Esophagus muscularis mucosa (tissue), 4 donors: ENCODE measurements around the gene PNN. TPM values are rescaled to one million over a fixed set of nuclear protein-coding genes. Genes with fewer than 3 reads are reported as not detected.

Experiments
- DNase-seq: peaks from one replicate; pipeline ENCODE4 v3.0.0-alpha.2; 2017; ENCODE audit errors: extremely low spot score
- H3K27ac ChIP-seq, 4 donors: fragments of 200-600 bp; sonication (generic); replicated peaks in 1 of 4; 1 replicate in 3 of 4; 2 replicates in 1 of 4; pipeline ENCODE4 v1.5.1; 2016 to 2019; ENCODE audit warnings: mild to moderate bottlenecking in 1 of 4
- H3K27me3 ChIP-seq, 4 donors: fragments of 200-600 bp; sonication (generic); one replicate each; pipeline versions ENCODE4 v1.5.1 to v1.6.0; 2016 to 2019
- H3K36me3 ChIP-seq, 4 donors: fragments of 200-600 bp; sonication (generic); one replicate each; pipeline ENCODE4 v1.5.1; 2016 to 2019
- H3K4me1 ChIP-seq, 4 donors: fragments of 200-600 bp; sonication (generic); one replicate each; pipeline ENCODE4 v1.5.1; 2016 to 2019
- H3K4me3 ChIP-seq, 4 donors: fragments of 200-600 bp; sonication (generic); 1 replicate in 2 of 4; 2 replicates in 2 of 4; pipeline ENCODE4 v1.5.1; 2016 to 2019; ENCODE audit warnings: mild to moderate bottlenecking in 4 of 4, moderate library complexity in 1 of 4
- H3K9me3 ChIP-seq, 4 donors: fragments of 200-600 bp; sonication (generic); 1 replicate in 3 of 4; 2 replicates in 1 of 4; pipeline ENCODE4 v1.5.1; 2016 to 2019
- CTCF ChIP-seq, 3 experiments: fragments of 200-600 bp in 2 of 3; fragments of 450-650 bp in 1 of 3; sonication (generic) in 2 of 3; IDR thresholded peaks; one replicate each; pipeline ENCODE4 v1.5.1; 2017 to 2019; ENCODE audit warnings: antibody characterized with exemption in 3 of 3, mild to moderate bottlenecking in 2 of 3, moderate library complexity in 1 of 3
- EP300 ChIP-seq: sonication (generic); formaldehyde crosslinking; IDR thresholded peaks from one replicate; pipeline ENCODE4 v1.6.1; 2017; ENCODE audit warnings: antibody characterized with exemption
- POLR2A ChIP-seq: fragments of 450-650 bp; IDR thresholded peaks from one replicate; pipeline ENCODE4 v1.6.1; 2017; ENCODE audit warnings: antibody characterized with exemption, moderate library complexity, mild to moderate bottlenecking, low read depth
- POLR2AphosphoS5 ChIP-seq, 2 donors: sonication (generic); formaldehyde crosslinking; IDR thresholded peaks; one replicate each; pipeline ENCODE4 v1.6.1; 2017; ENCODE audit warnings: antibody characterized with exemption in 2 of 2
- WGBS: methylation state at CpG from one replicate; pipeline ENCODE4 v1.1.5; 2018; 5-methylcytosine and 5-hydroxymethylcytosine counted together
- intact Hi-C: fragments of 100-400 bp; cut with DNase I; formaldehyde crosslinking; loops from one replicate; pipeline ENCODE4 v1.15.1; 2023
- total RNA-seq, 4 donors: library from RNA; depleted of rRNA; stranded (reverse); fragments of >200 nt; gene quantifications; one replicate each; pipeline versions ENCODE4 v1.1.0 to v1.2.1, GENCODE V29; 2016

The PNN gene
- total RNA-seq, 4 donors from 2014 or later: 21.0 to 32.8 (median 21.6) TPM

- H3K4me3 ChIP-seq: no peak overlapping the region
- no peaks in the 10 kb centered on the region for H3K27me3 ChIP-seq
- H3K36me3 ChIP-seq: no peaks in the 10 kb centered on the region
- no peak overlapping the region for H3K27ac ChIP-seq
- no peaks in the 10 kb centered on the region for H3K4me1 ChIP-seq
- DNase-seq: no peak
- no peak for TF ChIP-seq POLR2AphosphoS5 (IDR thresholded peaks at IDR 0.05)
- no peak for TF ChIP-seq CTCF (IDR thresholded peaks at IDR 0.05)
- no peak for TF ChIP-seq POLR2A
- TF ChIP-seq EP300: no peak
- no peaks in the 10 kb centered on the region for H3K9me3 ChIP-seq
- WGBS: 81% methylated on average over 15 of the region's 15 CpGs
- intact Hi-C loops: no loop called here
These were observed 36.2 kb downstream of the PNN start for GRCh38 chr14:39211109-39211741.

GRCh38 chr14:39212034-39212433 lies 37.0 kb downstream of the PNN start:
- H3K4me3 ChIP-seq: no peak overlapping the region
- DNase-seq: no peak
- intact Hi-C loops: no loop called here
- no peak for TF ChIP-seq CTCF (IDR thresholded peaks at IDR 0.05)
- TF ChIP-seq POLR2A: no peak
- no peak for TF ChIP-seq POLR2AphosphoS5 (IDR thresholded peaks at IDR 0.05)
- TF ChIP-seq EP300: no peak
- no peaks in the 10 kb centered on the region for H3K9me3 ChIP-seq
- WGBS: 79% methylated on average over 2 of the region's 3 CpGs
- no peaks in the 10 kb centered on the region for H3K4me1 ChIP-seq
- no peaks in the 10 kb centered on the region for H3K27me3 ChIP-seq
- H3K36me3 ChIP-seq: no peaks in the 10 kb centered on the region
- no peak overlapping the region for H3K27ac ChIP-seq

- TF ChIP-seq CTCF (IDR thresholded peaks at IDR 0.05) (no peak), EP300 (no peak), POLR2AphosphoS5 (IDR thresholded peaks at IDR 0.05) (no peak), POLR2A (no peak)
- H3K4me1 ChIP-seq: no peaks in the 10 kb centered on the region
- no peaks in the 10 kb centered on the region for H3K27me3 ChIP-seq
- H3K27ac ChIP-seq: no peak overlapping the region
- H3K9me3 ChIP-seq: no peaks in the 10 kb centered on the region
- H3K4me3 ChIP-seq: no peak overlapping the region
- intact Hi-C loops: no loop called here
- no peaks in the 10 kb centered on the region for H3K36me3 ChIP-seq
- DNase-seq: no peak
- 50% methylated on average over 1 of the region's 1 CpG for whole genome bisulfite sequencing
These were observed 37.6 kb downstream of the PNN start for GRCh38 chr14:39212693-39213092.

GRCh38 chr14:39217214-39217879 lies 42.3 kb downstream of the PNN start:
- 66% methylated on average over 8 of the region's 8 CpGs for WGBS
- peaks cover 0 to 6% (median 5%) of the 10 kb centered on the region in 4 donors for H3K4me1 ChIP-seq
- TF ChIP-seq EP300: no peak
- TF ChIP-seq CTCF (IDR thresholded peaks at IDR 0.05): no peak
- TF ChIP-seq POLR2A: no peak

More at GRCh38 chr14:39217214-39217879, 42.3 kb downstream of the PNN start:
- no peaks in the 10 kb centered on the region for H3K27me3 ChIP-seq
- H3K4me3 ChIP-seq: no peak overlapping the region
- no peaks in the 10 kb centered on the region for H3K9me3 ChIP-seq
- no peaks in the 10 kb centered on the region for H3K36me3 ChIP-seq
- no peak overlapping the region for H3K27ac ChIP-seq
- no peak for DNase-seq
- intact Hi-C loops: no loop called here
